SU-DHL-6 (cell line): Measurements from ENCODE around the gene ACAP1.

Experiments used
- EZH2phosphoT487 ChIP-seq: fragments of 200-600 bp; sonication (generic), shearing (Covaris generic); conservative IDR thresholded peaks from 2 replicates; pipeline ENCODE4 v1.6.1; 2018; ENCODE audit warnings: mild to moderate bottlenecking, antibody characterized with exemption, low read length, moderate library complexity, mixed read lengths
- TF ChIP-seq, protein P1 (sequence below): fragments of 200-600 bp; sonication (generic); IDR thresholded peaks from one replicate; pipeline ENCODE4 v1.5.1; 2017; ENCODE audit warnings: antibody characterized with exemption, mild to moderate bottlenecking, low read length, moderate library complexity; ENCODE audit not compliant: insufficient read depth, poor library complexity, severe bottlenecking

- TF ChIP-seq, protein P1, sequence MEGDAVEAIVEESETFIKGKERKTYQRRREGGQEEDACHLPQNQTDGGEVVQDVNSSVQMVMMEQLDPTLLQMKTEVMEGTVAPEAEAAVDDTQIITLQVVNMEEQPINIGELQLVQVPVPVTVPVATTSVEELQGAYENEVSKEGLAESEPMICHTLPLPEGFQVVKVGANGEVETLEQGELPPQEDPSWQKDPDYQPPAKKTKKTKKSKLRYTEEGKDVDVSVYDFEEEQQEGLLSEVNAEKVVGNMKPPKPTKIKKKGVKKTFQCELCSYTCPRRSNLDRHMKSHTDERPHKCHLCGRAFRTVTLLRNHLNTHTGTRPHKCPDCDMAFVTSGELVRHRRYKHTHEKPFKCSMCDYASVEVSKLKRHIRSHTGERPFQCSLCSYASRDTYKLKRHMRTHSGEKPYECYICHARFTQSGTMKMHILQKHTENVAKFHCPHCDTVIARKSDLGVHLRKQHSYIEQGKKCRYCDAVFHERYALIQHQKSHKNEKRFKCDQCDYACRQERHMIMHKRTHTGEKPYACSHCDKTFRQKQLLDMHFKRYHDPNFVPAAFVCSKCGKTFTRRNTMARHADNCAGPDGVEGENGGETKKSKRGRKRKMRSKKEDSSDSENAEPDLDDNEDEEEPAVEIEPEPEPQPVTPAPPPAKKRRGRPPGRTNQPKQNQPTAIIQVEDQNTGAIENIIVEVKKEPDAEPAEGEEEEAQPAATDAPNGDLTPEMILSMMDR = peak; percentile 68
- TF ChIP-seq EZH2phosphoT487 = no peak
These were observed 19.8 kb downstream of the ACAP1 start for GRCh38 chr17:7356072-7356549.
